ENCODE results near the gene IDS.

IDS gene

DNA sequence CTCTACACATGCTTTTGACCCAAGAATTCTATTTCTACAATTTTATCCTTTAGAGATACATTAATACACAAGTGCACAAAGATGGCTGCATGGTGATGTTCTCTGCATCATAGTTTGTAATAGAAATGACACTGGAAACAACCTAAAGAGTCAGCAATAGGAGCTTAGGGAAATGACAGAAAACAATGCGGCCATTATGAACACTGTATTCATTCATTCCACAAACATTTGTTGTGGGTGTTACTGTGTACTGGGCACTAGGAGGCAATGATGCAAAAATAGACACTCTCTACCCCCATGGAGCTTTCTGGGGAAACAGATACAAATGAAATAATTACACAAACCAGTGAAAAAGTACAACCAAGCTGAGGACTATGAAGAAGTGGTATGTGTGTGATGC lies 32.0 kb downstream of the IDS start:
- TF ChIP-seq, protein P1, sequence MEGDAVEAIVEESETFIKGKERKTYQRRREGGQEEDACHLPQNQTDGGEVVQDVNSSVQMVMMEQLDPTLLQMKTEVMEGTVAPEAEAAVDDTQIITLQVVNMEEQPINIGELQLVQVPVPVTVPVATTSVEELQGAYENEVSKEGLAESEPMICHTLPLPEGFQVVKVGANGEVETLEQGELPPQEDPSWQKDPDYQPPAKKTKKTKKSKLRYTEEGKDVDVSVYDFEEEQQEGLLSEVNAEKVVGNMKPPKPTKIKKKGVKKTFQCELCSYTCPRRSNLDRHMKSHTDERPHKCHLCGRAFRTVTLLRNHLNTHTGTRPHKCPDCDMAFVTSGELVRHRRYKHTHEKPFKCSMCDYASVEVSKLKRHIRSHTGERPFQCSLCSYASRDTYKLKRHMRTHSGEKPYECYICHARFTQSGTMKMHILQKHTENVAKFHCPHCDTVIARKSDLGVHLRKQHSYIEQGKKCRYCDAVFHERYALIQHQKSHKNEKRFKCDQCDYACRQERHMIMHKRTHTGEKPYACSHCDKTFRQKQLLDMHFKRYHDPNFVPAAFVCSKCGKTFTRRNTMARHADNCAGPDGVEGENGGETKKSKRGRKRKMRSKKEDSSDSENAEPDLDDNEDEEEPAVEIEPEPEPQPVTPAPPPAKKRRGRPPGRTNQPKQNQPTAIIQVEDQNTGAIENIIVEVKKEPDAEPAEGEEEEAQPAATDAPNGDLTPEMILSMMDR (IDR thresholded peaks at IDR 0.05; ENCODE audit: insufficient read depth, low read length, poor library complexity, severe bottlenecking): no peak
- no peak overlapping the region for H3K4me3 ChIP-seq (replicated peaks; ENCODE audit: low read depth, low read length)
- no peak for DNase-seq (ENCODE audit: extremely low read depth, insufficient read length)
- H3K27me3 ChIP-seq (replicated peaks; ENCODE audit: control insufficient read depth, insufficient read depth, low read length): no peaks in the 10 kb centered on the region; the same call in 1 of the 2 replicates
- no peaks in the 10 kb centered on the region for H3K36me3 ChIP-seq (ENCODE audit: control insufficient read depth, insufficient read depth, low read length)

DNA sequence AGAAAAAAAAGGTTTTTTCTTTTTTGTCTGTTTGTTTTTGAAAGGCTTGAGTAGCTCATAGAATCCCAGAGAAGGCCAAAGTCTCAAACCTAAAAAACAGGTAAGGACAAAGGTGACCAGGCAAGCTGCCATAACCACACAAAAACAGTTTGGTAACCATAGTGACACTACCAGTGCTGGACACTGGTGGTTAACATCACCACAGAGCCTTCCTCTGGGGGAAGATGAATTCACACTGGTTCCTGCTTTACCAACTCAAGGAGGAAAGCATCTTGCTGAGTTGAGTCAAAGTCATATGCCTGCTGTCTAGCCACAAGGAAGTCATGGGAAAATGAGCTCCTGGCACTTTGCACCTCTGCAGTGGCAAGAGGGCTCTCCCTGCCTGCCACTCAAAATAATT lies 32.5 kb downstream of the IDS start:
- TF ChIP-seq, protein P1 (IDR thresholded peaks at IDR 0.05; ENCODE audit: insufficient read depth, low read length, poor library complexity, severe bottlenecking): no peak
- no peaks in the 10 kb centered on the region for H3K36me3 ChIP-seq (ENCODE audit: control insufficient read depth, insufficient read depth, low read length)
- H3K4me3 ChIP-seq (replicated peaks; ENCODE audit: low read depth, low read length): no peak overlapping the region
- no peak for DNase-seq (ENCODE audit: extremely low read depth, insufficient read length)
- no peaks in the 10 kb centered on the region; the same call in 1 of the 2 replicates for H3K27me3 ChIP-seq (replicated peaks; ENCODE audit: control insufficient read depth, insufficient read depth, low read length)

DNA sequence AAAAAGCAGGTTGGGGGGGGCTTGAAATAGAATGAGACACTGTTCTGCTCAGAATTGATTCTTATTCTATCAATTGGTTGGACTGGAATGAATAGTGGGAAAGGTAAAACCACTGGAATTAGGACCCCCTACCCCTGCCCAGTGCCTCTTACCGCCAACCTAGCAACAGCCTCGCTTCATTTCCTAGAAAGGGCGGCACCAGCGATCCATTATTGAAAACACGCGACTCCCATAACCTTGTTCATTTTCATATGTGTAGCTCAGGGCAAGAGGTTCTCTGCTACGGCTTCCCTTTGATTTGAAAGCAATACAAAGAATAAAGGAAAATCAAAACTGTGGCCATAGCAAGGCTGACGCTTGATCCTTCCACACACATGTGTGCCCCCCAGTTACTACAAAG lies 33.7 kb downstream of the IDS start:
- Histone ChIP-seq H3K36me3 (ENCODE audit: control insufficient read depth, insufficient read depth, low read length) (no peaks in the 10 kb centered on the region), H3K27me3 (replicated peaks; ENCODE audit: control insufficient read depth, insufficient read depth, low read length) (no peaks in the 10 kb centered on the region; the same call in 1 of the 2 replicates), H3K4me3 (replicated peaks; ENCODE audit: low read depth, low read length) (no peak overlapping the region)
- DNase-seq (ENCODE audit: extremely low read depth, insufficient read length): no peak
- TF ChIP-seq, protein P1 (IDR thresholded peaks at IDR 0.05; ENCODE audit: insufficient read depth, low read length, poor library complexity, severe bottlenecking): no peak

GRCh38 chrX:149470955-149471354 lies 34.2 kb downstream of the IDS start:
- TF ChIP-seq, protein P1 (IDR thresholded peaks at IDR 0.05; ENCODE audit: insufficient read depth, low read length, poor library complexity, severe bottlenecking): peak; percentile 83
- peak; percentile 56 for DNase-seq (ENCODE audit: extremely low read depth, insufficient read length)
- Histone ChIP-seq H3K27me3 (replicated peaks; ENCODE audit: control insufficient read depth, insufficient read depth, low read length) (no peaks in the 10 kb centered on the region; the same call in 1 of the 2 replicates), H3K4me3 (replicated peaks; ENCODE audit: low read depth, low read length) (no peak overlapping the region), H3K36me3 (ENCODE audit: control insufficient read depth, insufficient read depth, low read length) (no peaks in the 10 kb centered on the region)

GRCh38 chrX:149469406-149469805 lies 35.7 kb downstream of the IDS start:
- TF ChIP-seq, protein P1 (IDR thresholded peaks at IDR 0.05; ENCODE audit: insufficient read depth, low read length, poor library complexity, severe bottlenecking): no peak
- no peaks in the 10 kb centered on the region; the same call in 1 of the 2 replicates for H3K27me3 ChIP-seq (replicated peaks; ENCODE audit: control insufficient read depth, insufficient read depth, low read length)
- DNase-seq (ENCODE audit: extremely low read depth, insufficient read length): no peak
- no peaks in the 10 kb centered on the region for H3K36me3 ChIP-seq (ENCODE audit: control insufficient read depth, insufficient read depth, low read length)
- no peak overlapping the region for H3K4me3 ChIP-seq (replicated peaks; ENCODE audit: low read depth, low read length)

DNA sequence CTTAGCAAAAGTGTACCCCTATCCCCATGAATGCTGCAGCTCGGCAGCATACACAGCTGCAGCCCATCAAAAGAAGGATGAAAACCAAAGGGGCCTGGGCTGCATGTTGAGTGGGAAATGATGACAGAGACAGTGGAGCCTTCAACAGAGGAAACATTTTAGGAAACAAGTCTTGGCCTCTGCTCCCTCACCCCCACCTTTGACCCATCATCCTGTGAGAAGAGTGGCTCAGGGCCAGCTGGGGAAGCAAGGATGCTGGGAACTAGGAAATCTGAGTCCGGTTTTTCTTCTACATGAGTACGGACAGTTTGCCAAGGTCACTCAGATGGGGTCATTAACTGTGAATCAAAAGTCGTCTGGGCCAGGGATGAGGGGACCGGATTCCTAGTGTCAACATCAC lies 37.2 kb downstream of the IDS start:
- H3K4me3 ChIP-seq (replicated peaks; ENCODE audit: low read depth, low read length): no peak overlapping the region
- DNase-seq (ENCODE audit: extremely low read depth, insufficient read length): no peak
- TF ChIP-seq, protein P1 (IDR thresholded peaks at IDR 0.05; ENCODE audit: insufficient read depth, low read length, poor library complexity, severe bottlenecking): no peak
- H3K27me3 ChIP-seq (replicated peaks; ENCODE audit: control insufficient read depth, insufficient read depth, low read length): no peaks in the 10 kb centered on the region; the same call in 1 of the 2 replicates
- H3K36me3 ChIP-seq (ENCODE audit: control insufficient read depth, insufficient read depth, low read length): no peaks in the 10 kb centered on the region

Data from GM06990 (cell line).